Suprapubic skin (tissue), 4 donors: ENCODE results near the gene NINL.
"Not testable (repeated sequence)": the region's sequence is repeated elsewhere in the genome, so short reads cannot be mapped to it uniquely, and the experiment has no call there.

Source experiments
- CTCF ChIP-seq, 2 donors: fragments of 200-600 bp in 1 of 2; fragments of 450-650 bp in 1 of 2; sonication (generic) in 1 of 2; IDR thresholded peaks; one replicate each; pipeline ENCODE4 v1.5.1; 2016 to 2019; ENCODE audit warnings: antibody characterized with exemption in 2 of 2, mild to moderate bottlenecking in 1 of 2, moderate library complexity in 1 of 2
- EP300 ChIP-seq: sonication (generic); formaldehyde crosslinking; IDR thresholded peaks from one replicate; pipeline ENCODE4 v1.6.1; 2017; ENCODE audit warnings: antibody characterized with exemption
- POLR2A ChIP-seq, 2 donors: fragments of 450-650 bp; IDR thresholded peaks; one replicate each; pipeline ENCODE4 v1.6.1; 2017; ENCODE audit warnings: antibody characterized with exemption in 2 of 2, mild to moderate bottlenecking in 2 of 2, moderate library complexity in 2 of 2
- POLR2AphosphoS5 ChIP-seq, 3 donors: sonication (generic); formaldehyde crosslinking; IDR thresholded peaks; one replicate each; pipeline ENCODE4 v1.6.1; 2017; ENCODE audit warnings: antibody characterized with exemption in 3 of 3

GRCh38 chr20:25503051-25503639 is 82.2 kb downstream of the NINL start:
- not testable (repeated sequence) for TF ChIP-seq POLR2A (IDR thresholded peaks at IDR 0.05); CTCF (IDR thresholded peaks at IDR 0.05); POLR2AphosphoS5 (IDR thresholded peaks at IDR 0.05); EP300
